Fibroblast of lung (primary cell): ENCODE results near the gene UPF1. TPM values are rescaled to one million over a fixed set of nuclear protein-coding genes. Genes with fewer than 3 reads are reported as not detected.
"Not testable (repeated sequence)": the region's sequence is repeated elsewhere in the genome, so short reads cannot be mapped to it uniquely, and the experiment has no call there.

Experiments used
- DNase-seq, 2 donors: peaks; one replicate each; pipeline versions ENCODE4 v3.0.0 to v3.0.0-alpha.2; 2010; ENCODE audit warnings: low read depth in 2 of 2
- H2AFZ ChIP-seq: 2 replicates; pipeline ENCODE4 v1.5.1; 2012; ENCODE audit warnings: low read length, control low read depth, inconsistent platforms
- H3K27ac ChIP-seq: 2 replicates; pipeline ENCODE4 v1.5.1; 2011; ENCODE audit warnings: low read length, control low read depth; ENCODE audit not compliant: insufficient read depth
- H3K27me3 ChIP-seq: 2 replicates; pipeline ENCODE4 v1.5.1; 2011; ENCODE audit warnings: mild to moderate bottlenecking, low read length; ENCODE audit not compliant: control insufficient read depth, insufficient read depth
- H3K36me3 ChIP-seq: 2 replicates; pipeline ENCODE4 v1.5.1; 2011; ENCODE audit warnings: low read length; ENCODE audit not compliant: control insufficient read depth, insufficient read depth
- H3K4me1 ChIP-seq: 2 replicates; pipeline ENCODE4 v1.5.1; 2011; ENCODE audit warnings: low read length; ENCODE audit not compliant: control insufficient read depth, insufficient read depth; ENCODE audit errors: extremely low read depth
- H3K4me2 ChIP-seq: 2 replicates; pipeline ENCODE4 v1.5.1; 2011; ENCODE audit warnings: low read length, control low read depth; ENCODE audit not compliant: insufficient read depth; ENCODE audit errors: extremely low read depth
- H3K4me3 ChIP-seq, 4 experiments: fragments of 200-600 bp in 1 of 4; sonication (generic) in 1 of 4; replicated peaks in 1 of 4; 2 replicates each; pipeline ENCODE4 v1.5.1; 2011 to 2016; ENCODE audit warnings: low read length in 4 of 4, low read depth in 3 of 4, mild to moderate bottlenecking in 3 of 4, control low read depth in 2 of 4, inconsistent platforms in 1 of 4, mixed read lengths in 1 of 4; ENCODE audit not compliant: insufficient read depth in 1 of 4; ENCODE audit errors: control extremely low read depth in 1 of 4
- H3K79me2 ChIP-seq: 2 replicates; pipeline ENCODE4 v1.5.1; 2012; ENCODE audit warnings: mild to moderate bottlenecking, low read length, inconsistent platforms; ENCODE audit not compliant: control insufficient read depth, insufficient read depth
- H3K9ac ChIP-seq: 2 replicates; pipeline ENCODE4 v1.5.1; 2011; ENCODE audit warnings: mild to moderate bottlenecking, low read length, control low read depth; ENCODE audit not compliant: insufficient read depth
- H3K9me3 ChIP-seq: 2 replicates; pipeline ENCODE4 v1.5.1; 2012; ENCODE audit warnings: low read depth, low read length; ENCODE audit not compliant: control insufficient read depth, insufficient read depth
- H4K20me1 ChIP-seq: 2 replicates; pipeline ENCODE4 v1.5.1; 2011; ENCODE audit warnings: low read length; ENCODE audit not compliant: control insufficient read depth, insufficient read depth; ENCODE audit errors: extremely low read depth
- EZH2 ChIP-seq: IDR thresholded peaks from 2 replicates; pipeline ENCODE4 v1.5.1; 2012; ENCODE audit warnings: low read length, control low read depth, mild to moderate bottlenecking; ENCODE audit errors: missing control alignments
- polyA plus RNA-seq, 2 donors: library from polyadenylated mRNA; depleted of rRNA in 1 of 2; stranded (reverse) in 1 of 2; unstranded in 1 of 2; fragments of >200 nt; gene quantifications; 2 replicates each; pipeline ENCODE4 v1.2.1, GENCODE V29; 2011 to 2012; ENCODE audit warnings: missing spikeins in 1 of 2
- total RNA-seq: library from RNA; depleted of rRNA; stranded (reverse); fragments of >200 nt; gene quantifications from 2 replicates; pipeline ENCODE4 v1.2.1, GENCODE V29; 2014
- TF ChIP-seq, protein P1 (sequence below), 2 donors: IDR thresholded peaks in 1 of 2; conservative IDR thresholded peaks in 1 of 2; 1 replicate in 1 of 2; 2 replicates in 1 of 2; pipeline ENCODE4 v1.5.1; 2011 to 2012; ENCODE audit warnings: low read length in 2 of 2, control low read depth in 1 of 2, inconsistent platforms in 1 of 2, low read depth in 1 of 2, mild to moderate bottlenecking in 1 of 2

The UPF1 gene
- total and polyA plus RNA-seq, 2 donors (not counting 1 experiment from before 2014, with no cell fraction given) = 20.5 to 57.1 TPM

DNA sequence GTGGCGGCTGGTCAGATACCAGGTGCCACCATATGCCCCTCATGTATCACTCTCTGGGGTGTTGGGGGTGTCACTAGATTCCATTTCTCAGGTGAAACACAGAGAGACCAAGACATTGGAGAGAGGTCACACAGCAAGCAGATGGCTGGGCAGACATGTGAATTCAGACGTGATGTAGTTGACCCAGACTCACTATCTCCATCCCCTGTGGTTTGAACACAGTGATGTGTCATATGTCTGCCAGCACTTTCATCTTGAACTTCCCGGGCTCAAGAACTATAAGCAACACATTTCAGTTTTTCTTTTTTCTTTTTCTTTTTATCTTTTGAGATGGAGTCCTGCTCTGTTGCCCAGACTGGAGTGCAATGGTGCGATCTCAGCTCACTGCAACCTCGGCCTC, 16.1 kb upstream of the UPF1 start:
- Histone ChIP-seq H3K4me2 (no peak overlapping the region), H3K9ac (no peak overlapping the region), H4K20me1 (no peaks in the 10 kb centered on the region), H3K9me3 (no peaks in the 10 kb centered on the region), H3K4me3 (no peak overlapping the region), H3K4me1 (no peaks in the 10 kb centered on the region), H3K36me3 (no peaks in the 10 kb centered on the region), H3K27ac (no peak overlapping the region), H3K27me3 (peaks cover 7% of the 10 kb centered on the region), H2AFZ (no peak overlapping the region), H3K79me2 (no peaks in the 10 kb centered on the region)
- DNase-seq = no peak
- no peak for TF ChIP-seq EZH2
- TF ChIP-seq, protein P1, sequence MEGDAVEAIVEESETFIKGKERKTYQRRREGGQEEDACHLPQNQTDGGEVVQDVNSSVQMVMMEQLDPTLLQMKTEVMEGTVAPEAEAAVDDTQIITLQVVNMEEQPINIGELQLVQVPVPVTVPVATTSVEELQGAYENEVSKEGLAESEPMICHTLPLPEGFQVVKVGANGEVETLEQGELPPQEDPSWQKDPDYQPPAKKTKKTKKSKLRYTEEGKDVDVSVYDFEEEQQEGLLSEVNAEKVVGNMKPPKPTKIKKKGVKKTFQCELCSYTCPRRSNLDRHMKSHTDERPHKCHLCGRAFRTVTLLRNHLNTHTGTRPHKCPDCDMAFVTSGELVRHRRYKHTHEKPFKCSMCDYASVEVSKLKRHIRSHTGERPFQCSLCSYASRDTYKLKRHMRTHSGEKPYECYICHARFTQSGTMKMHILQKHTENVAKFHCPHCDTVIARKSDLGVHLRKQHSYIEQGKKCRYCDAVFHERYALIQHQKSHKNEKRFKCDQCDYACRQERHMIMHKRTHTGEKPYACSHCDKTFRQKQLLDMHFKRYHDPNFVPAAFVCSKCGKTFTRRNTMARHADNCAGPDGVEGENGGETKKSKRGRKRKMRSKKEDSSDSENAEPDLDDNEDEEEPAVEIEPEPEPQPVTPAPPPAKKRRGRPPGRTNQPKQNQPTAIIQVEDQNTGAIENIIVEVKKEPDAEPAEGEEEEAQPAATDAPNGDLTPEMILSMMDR (conservative IDR thresholded peaks at IDR 0.05 in 1 of 2, IDR thresholded peaks at IDR 0.05 in 1 of 2; ENCODE audit: low read depth in 1 of 2, low read length in 2 of 2) = no peak

DNA sequence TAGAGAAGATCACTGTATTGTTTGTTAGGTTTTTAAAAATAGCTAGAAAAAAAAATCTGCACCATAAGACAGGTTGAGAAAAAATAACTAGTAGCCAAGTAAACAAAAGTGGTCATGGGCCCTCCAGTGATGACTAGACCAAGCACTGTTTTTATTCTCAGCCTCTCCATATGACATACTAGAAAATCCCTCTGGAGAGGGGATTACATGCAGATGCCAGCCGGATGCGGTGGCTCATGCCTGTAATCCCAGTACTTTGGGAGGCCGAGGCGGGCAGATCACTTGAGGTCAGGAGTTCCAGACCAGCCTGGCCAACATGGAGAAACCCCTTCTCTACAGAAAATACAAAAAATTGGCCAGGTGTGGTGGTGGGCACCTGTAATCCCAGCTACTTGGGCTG, 15.1 kb upstream of the UPF1 start:
- not testable (repeated sequence) for H3K4me1 ChIP-seq, H3K27ac ChIP-seq, H2AFZ ChIP-seq, H3K79me2 ChIP-seq, H3K36me3 ChIP-seq, H3K4me2 ChIP-seq, H4K20me1 ChIP-seq, H3K27me3 ChIP-seq, H3K9ac ChIP-seq, DNase-seq, H3K9me3 ChIP-seq, H3K4me3 ChIP-seq

DNA sequence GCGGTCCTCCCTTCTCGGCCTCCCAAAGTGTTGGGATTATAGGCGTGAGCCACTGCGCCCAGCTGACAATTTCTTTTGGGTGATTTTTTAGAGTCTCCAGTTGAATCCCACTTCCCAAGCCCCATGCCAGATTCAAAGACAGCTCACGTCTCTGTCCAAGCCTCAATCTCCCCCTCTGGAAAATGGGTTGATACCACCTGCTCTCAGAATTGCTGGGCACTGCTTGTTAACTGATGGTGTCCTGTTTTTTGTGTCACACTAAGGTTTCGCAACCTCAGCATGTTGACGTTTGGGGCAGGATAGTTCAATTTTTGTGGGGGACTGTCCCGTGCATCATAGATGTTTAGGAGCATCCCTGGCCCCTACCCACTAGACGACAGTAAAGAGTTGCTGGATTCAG, 14.2 kb upstream of the UPF1 start:
- DNase-seq = no peak
- H3K9ac ChIP-seq = no peak overlapping the region
- no peaks in the 10 kb centered on the region for H3K36me3 ChIP-seq
- H3K27ac ChIP-seq = no peak overlapping the region
- no peaks in the 10 kb centered on the region for H3K4me1 ChIP-seq
- H3K4me2 ChIP-seq = no peak overlapping the region
- H4K20me1 ChIP-seq = no peaks in the 10 kb centered on the region
- no peaks in the 10 kb centered on the region for H3K9me3 ChIP-seq
- no peaks in the 10 kb centered on the region for H3K79me2 ChIP-seq
- H3K27me3 ChIP-seq = peaks cover 7% of the 10 kb centered on the region
- TF ChIP-seq, protein P1 (conservative IDR thresholded peaks at IDR 0.05 in 1 of 2, IDR thresholded peaks at IDR 0.05 in 1 of 2; ENCODE audit: low read depth in 1 of 2, low read length in 2 of 2) = no peak
- no peak for TF ChIP-seq EZH2
- no peak overlapping the region for H2AFZ ChIP-seq
- H3K4me3 ChIP-seq = no peak overlapping the region
